ENCODE measurements around the gene DZIP3.

DZIP3 gene, protein sequence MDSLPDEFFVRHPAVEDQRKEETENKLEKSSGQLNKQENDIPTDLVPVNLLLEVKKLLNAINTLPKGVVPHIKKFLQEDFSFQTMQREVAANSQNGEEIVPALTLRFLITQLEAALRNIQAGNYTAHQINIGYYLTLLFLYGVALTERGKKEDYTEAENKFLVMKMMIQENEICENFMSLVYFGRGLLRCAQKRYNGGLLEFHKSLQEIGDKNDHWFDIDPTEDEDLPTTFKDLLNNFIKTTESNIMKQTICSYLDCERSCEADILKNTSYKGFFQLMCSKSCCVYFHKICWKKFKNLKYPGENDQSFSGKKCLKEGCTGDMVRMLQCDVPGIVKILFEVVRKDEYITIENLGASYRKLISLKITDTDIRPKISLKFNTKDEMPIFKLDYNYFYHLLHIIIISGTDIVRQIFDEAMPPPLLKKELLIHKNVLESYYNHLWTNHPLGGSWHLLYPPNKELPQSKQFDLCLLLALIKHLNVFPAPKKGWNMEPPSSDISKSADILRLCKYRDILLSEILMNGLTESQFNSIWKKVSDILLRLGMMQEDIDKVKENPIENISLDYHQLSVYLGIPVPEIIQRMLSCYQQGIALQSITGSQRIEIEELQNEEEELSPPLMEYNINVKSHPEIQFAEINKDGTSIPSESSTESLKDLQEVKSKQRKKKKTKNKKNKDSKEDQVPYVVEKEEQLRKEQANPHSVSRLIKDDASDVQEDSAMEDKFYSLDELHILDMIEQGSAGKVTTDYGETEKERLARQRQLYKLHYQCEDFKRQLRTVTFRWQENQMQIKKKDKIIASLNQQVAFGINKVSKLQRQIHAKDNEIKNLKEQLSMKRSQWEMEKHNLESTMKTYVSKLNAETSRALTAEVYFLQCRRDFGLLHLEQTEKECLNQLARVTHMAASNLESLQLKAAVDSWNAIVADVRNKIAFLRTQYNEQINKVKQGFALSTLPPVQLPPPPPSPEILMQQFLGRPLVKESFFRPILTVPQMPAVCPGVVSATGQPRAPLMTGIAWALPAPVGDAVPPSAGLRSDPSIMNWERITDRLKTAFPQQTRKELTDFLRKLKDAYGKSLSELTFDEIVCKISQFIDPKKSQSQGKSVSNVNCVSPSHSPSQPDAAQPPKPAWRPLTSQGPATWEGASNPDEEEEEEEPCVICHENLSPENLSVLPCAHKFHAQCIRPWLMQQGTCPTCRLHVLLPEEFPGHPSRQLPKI

DNA sequence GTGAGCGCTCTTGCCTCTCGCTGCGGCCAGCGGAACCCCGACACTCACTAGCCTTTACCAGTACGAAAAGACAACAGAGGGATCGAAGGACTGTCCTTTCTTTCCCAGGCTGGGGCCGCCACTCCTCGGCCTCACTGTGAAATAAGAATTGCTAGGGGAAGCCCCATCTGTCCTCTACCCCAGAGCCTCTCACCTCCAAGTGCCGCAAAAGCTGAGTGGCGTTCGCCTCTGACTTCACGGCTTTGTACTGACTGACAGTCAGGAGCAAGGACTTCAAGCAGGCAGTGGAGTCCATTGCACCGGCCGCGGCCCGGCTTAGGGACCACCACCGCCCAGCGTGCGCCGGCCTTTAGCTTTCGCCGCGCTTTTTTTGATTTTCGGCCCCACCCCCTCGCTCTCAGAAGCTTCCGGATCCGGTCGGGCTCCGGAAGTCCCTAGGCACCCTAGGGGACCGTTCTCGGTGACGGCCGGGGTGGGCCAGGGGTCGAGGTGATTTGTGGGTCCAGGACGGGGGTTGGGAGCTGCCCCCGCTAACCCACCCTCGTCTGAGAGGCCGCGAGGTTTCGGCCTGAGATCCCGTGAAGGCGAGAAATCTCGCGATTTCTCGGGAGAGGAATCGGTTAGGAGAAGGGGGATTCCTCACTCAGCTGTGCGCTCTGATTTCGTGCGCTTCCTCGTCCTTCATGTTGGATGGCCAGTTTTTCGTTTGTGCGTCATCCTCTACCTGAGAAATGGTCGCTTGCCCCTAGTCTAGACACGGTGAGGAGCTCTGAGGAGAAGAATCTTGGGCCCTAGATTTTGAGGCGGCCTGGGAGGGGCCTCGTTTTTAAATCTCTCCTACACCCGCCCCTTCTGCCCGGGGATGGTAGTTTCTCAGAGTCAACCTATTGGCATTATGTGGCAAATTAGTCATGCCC lies at the start of gene DZIP3, which contains the start of gene CIP2A:
Gene DZIP3, plus strand, starts transcription at position 642 of the 917 bp plus-strand sequence. CDS start 15,685 bp downstream, outside the sequence.
Gene CIP2A, minus strand, starts transcription at position 358 of the 917 bp plus-strand sequence. Its CDS starts 63 bp downstream, at position 295.
- Histone ChIP-seq H3K27ac (ENCODE audit: low read depth, low read length) (peak within 1 kb of the TSS; percentile 89), H3K27me3 (ENCODE audit: control insufficient read depth, insufficient read depth, low read length) (no peaks in the 10 kb centered on the region), H3K36me3 (ENCODE audit: control insufficient read depth, insufficient read depth, low read length) (peaks cover 7% of the 10 kb centered on the region), H3K9me3 (ENCODE audit: control insufficient read depth, insufficient read depth, low read depth, low read length) (no peaks in the 10 kb centered on the region), H3K4me3 (ENCODE audit: low read depth, low read length) (peak within 1 kb of the TSS; percentile 97), H3K9ac (ENCODE audit: low read length) (peak within 1 kb of the TSS; percentile 94), H3K4me1 (ENCODE audit: control insufficient read depth, insufficient read depth, low read length) (peaks cover 15% of the 10 kb centered on the region)

GRCh38 chr3:108546247-108546646 lies 43.3 kb upstream of the DZIP3 start:
- no peaks in the 10 kb centered on the region for H3K4me1 ChIP-seq (ENCODE audit: control insufficient read depth, insufficient read depth, low read length)
- H3K9ac ChIP-seq (ENCODE audit: low read length) = no peak overlapping the region
- no peak overlapping the region for H3K27ac ChIP-seq (ENCODE audit: low read depth, low read length)
- H3K27me3 ChIP-seq (ENCODE audit: control insufficient read depth, insufficient read depth, low read length) = no peaks in the 10 kb centered on the region
- no peaks in the 10 kb centered on the region for H3K9me3 ChIP-seq (ENCODE audit: control insufficient read depth, insufficient read depth, low read depth, low read length)
- peaks cover 47% of the 10 kb centered on the region for H3K36me3 ChIP-seq (ENCODE audit: control insufficient read depth, insufficient read depth, low read length)
- H3K4me3 ChIP-seq (ENCODE audit: low read depth, low read length) = no peak overlapping the region

GRCh38 chr3:108546692-108547091 lies 42.8 kb upstream of the DZIP3 start:
- no peak overlapping the region for H3K4me3 ChIP-seq (ENCODE audit: low read depth, low read length)
- H3K27ac ChIP-seq (ENCODE audit: low read depth, low read length) = no peak overlapping the region
- peaks cover 52% of the 10 kb centered on the region for H3K36me3 ChIP-seq (ENCODE audit: control insufficient read depth, insufficient read depth, low read length)
- no peaks in the 10 kb centered on the region for H3K4me1 ChIP-seq (ENCODE audit: control insufficient read depth, insufficient read depth, low read length)
- no peak overlapping the region for H3K9ac ChIP-seq (ENCODE audit: low read length)
- no peaks in the 10 kb centered on the region for H3K27me3 ChIP-seq (ENCODE audit: control insufficient read depth, insufficient read depth, low read length)
- no peaks in the 10 kb centered on the region for H3K9me3 ChIP-seq (ENCODE audit: control insufficient read depth, insufficient read depth, low read depth, low read length)

GRCh38 chr3:108548304-108548703 lies 41.2 kb upstream of the DZIP3 start:
- no peaks in the 10 kb centered on the region for H3K27me3 ChIP-seq (ENCODE audit: control insufficient read depth, insufficient read depth, low read length)
- no peak overlapping the region for H3K9ac ChIP-seq (ENCODE audit: low read length)
- H3K27ac ChIP-seq (ENCODE audit: low read depth, low read length) = no peak overlapping the region
- H3K9me3 ChIP-seq (ENCODE audit: control insufficient read depth, insufficient read depth, low read depth, low read length) = no peaks in the 10 kb centered on the region
- no peaks in the 10 kb centered on the region for H3K4me1 ChIP-seq (ENCODE audit: control insufficient read depth, insufficient read depth, low read length)
- H3K36me3 ChIP-seq (ENCODE audit: control insufficient read depth, insufficient read depth, low read length) = peaks cover 58% of the 10 kb centered on the region
- no peak overlapping the region for H3K4me3 ChIP-seq (ENCODE audit: low read depth, low read length)

- Histone ChIP-seq H3K27ac (ENCODE audit: low read depth, low read length) (no peak overlapping the region), H3K9ac (ENCODE audit: low read length) (no peak overlapping the region), H3K36me3 (ENCODE audit: control insufficient read depth, insufficient read depth, low read length) (peaks cover 55% of the 10 kb centered on the region), H3K4me3 (ENCODE audit: low read depth, low read length) (no peak overlapping the region), H3K4me1 (ENCODE audit: control insufficient read depth, insufficient read depth, low read length) (no peaks in the 10 kb centered on the region), H3K9me3 (ENCODE audit: control insufficient read depth, insufficient read depth, low read depth, low read length) (no peaks in the 10 kb centered on the region), H3K27me3 (ENCODE audit: control insufficient read depth, insufficient read depth, low read length) (no peaks in the 10 kb centered on the region)
Measured at GRCh38 chr3:108548886-108549285, 40.6 kb upstream of the DZIP3 start.

GRCh38 chr3:108552267-108553159 lies 37.0 kb upstream of the DZIP3 start:
- Histone ChIP-seq H3K27ac (ENCODE audit: low read depth, low read length) (no peak overlapping the region), H3K4me3 (ENCODE audit: low read depth, low read length) (no peak overlapping the region), H3K9ac (ENCODE audit: low read length) (no peak overlapping the region), H3K27me3 (ENCODE audit: control insufficient read depth, insufficient read depth, low read length) (no peaks in the 10 kb centered on the region), H3K9me3 (ENCODE audit: control insufficient read depth, insufficient read depth, low read depth, low read length) (no peaks in the 10 kb centered on the region), H3K4me1 (ENCODE audit: control insufficient read depth, insufficient read depth, low read length) (no peaks in the 10 kb centered on the region), H3K36me3 (ENCODE audit: control insufficient read depth, insufficient read depth, low read length) (peaks cover 71% of the 10 kb centered on the region)

- Histone ChIP-seq H3K36me3 (ENCODE audit: control insufficient read depth, insufficient read depth, low read length) (peaks cover 76% of the 10 kb centered on the region), H3K9me3 (ENCODE audit: control insufficient read depth, insufficient read depth, low read depth, low read length) (no peaks in the 10 kb centered on the region), H3K9ac (ENCODE audit: low read length) (no peak overlapping the region), H3K27me3 (ENCODE audit: control insufficient read depth, insufficient read depth, low read length) (no peaks in the 10 kb centered on the region), H3K27ac (ENCODE audit: low read depth, low read length) (no peak overlapping the region), H3K4me3 (ENCODE audit: low read depth, low read length) (no peak overlapping the region), H3K4me1 (ENCODE audit: control insufficient read depth, insufficient read depth, low read length) (no peaks in the 10 kb centered on the region)
Measured at GRCh38 chr3:108554229-108554628, 35.3 kb upstream of the DZIP3 start.

- H3K4me3 ChIP-seq (ENCODE audit: low read depth, low read length) = no peak overlapping the region
- peaks cover 80% of the 10 kb centered on the region for H3K36me3 ChIP-seq (ENCODE audit: control insufficient read depth, insufficient read depth, low read length)
- peak overlapping the region; percentile 46; the same call in 1 of the 2 replicates for H3K27ac ChIP-seq (ENCODE audit: low read depth, low read length)
- H3K9ac ChIP-seq (ENCODE audit: low read length) = no peak overlapping the region
- H3K4me1 ChIP-seq (ENCODE audit: control insufficient read depth, insufficient read depth, low read length) = no peaks in the 10 kb centered on the region
- H3K27me3 ChIP-seq (ENCODE audit: control insufficient read depth, insufficient read depth, low read length) = no peaks in the 10 kb centered on the region
- no peaks in the 10 kb centered on the region for H3K9me3 ChIP-seq (ENCODE audit: control insufficient read depth, insufficient read depth, low read depth, low read length)
Measured at GRCh38 chr3:108554913-108555571, 34.5 kb upstream of the DZIP3 start.

DNA sequence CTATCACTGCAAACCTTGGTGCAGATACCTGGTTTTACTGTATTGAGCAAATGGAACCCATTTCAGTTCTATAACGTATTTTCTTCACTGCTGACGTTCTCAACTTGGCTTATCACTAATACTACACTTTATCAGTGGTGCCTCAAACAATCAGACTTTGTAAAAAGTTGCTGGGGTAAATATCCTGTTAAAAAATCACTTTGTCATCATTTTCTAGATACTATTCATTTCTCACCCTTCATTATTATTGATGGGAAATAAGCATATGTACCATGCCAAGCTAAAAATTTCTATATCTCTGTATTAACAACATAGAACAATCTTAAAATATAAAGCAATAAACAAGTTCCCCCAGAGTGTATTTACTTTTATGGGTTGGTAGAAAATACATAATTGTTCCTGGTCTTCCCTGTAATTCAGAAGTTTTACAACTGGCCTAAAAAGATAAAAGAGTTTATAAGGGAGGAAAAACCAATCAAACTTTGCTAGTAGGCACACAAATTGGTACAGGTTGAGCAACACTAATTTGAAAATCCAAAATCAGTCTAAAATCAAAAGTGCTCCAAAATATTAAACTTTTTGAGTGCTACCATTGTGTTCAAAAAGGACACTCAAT lies 33.4 kb upstream of the DZIP3 start:
- no peaks in the 10 kb centered on the region for H3K4me1 ChIP-seq (ENCODE audit: control insufficient read depth, insufficient read depth, low read length)
- H3K27ac ChIP-seq (ENCODE audit: low read depth, low read length) = no peak overlapping the region
- H3K27me3 ChIP-seq (ENCODE audit: control insufficient read depth, insufficient read depth, low read length) = no peaks in the 10 kb centered on the region
- H3K9ac ChIP-seq (ENCODE audit: low read length) = no peak overlapping the region
- no peaks in the 10 kb centered on the region for H3K9me3 ChIP-seq (ENCODE audit: control insufficient read depth, insufficient read depth, low read depth, low read length)
- peaks cover 89% of the 10 kb centered on the region for H3K36me3 ChIP-seq (ENCODE audit: control insufficient read depth, insufficient read depth, low read length)
- H3K4me3 ChIP-seq (ENCODE audit: low read depth, low read length) = no peak overlapping the region
